K562 treated with DMSO at 1 percent for 48 hours (cell line): ENCODE measurements around the gene SDR39U1. TPM values are rescaled to one million over a fixed set of nuclear protein-coding genes. Genes with fewer than 3 reads are reported as not detected.

Experiments
- total RNA-seq: library from RNA; unstranded; fragments of 300-600 nt; gene quantifications from 2 replicates; pipeline ENCODE4 v1.2.3, GENCODE V29; 2022; ENCODE audit warnings: low replicate concordance; ENCODE audit errors: extremely low read depth

SDR39U1 gene, protein sequence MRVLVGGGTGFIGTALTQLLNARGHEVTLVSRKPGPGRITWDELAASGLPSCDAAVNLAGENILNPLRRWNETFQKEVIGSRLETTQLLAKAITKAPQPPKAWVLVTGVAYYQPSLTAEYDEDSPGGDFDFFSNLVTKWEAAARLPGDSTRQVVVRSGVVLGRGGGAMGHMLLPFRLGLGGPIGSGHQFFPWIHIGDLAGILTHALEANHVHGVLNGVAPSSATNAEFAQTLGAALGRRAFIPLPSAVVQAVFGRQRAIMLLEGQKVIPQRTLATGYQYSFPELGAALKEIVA
- total RNA-seq, result not detected in 2 replicates

DNA sequence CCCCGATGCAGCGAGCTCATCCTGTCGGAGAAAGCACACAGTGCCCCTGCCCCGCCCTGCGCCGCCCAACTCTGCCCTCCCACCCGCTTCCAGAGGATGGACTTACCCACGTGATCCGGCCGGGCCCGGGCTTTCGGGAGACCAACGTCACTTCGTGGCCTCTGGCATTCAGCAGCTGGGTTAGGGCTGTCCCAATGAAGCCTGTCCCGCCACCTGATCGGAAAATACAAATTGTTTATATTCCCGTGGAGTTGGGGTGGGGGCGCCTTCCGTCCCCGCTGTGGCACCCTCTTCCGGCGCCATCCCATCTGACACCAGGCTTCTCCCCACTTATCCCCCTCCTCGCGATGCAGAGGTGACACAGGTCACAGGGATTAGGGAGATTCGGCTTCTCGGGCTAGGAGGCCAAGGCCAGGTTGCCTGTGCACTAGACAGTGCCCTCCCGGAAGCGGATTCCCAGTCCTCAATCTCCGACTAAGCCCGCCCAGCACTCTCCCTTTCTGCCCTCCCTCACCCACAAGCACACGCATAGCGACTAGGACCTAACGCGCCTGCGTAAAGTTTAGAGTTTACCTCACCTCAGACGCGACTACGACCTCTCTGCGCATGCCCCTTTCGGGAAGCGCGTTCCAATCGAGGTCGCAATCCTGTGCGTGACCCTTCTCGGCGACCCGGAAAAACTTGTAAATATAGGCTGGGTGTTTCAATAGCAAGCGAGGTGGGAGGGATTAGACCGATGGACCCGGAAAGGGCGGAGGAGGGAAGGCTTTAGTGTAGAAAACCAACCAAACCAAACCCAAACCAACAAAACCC, at the start of gene SDR39U1:
Gene SDR39U1 (minus strand): TSS at position 537 of the 813 bp plus-strand sequence. CDS start 7 bp downstream, at position 530.

DNA sequence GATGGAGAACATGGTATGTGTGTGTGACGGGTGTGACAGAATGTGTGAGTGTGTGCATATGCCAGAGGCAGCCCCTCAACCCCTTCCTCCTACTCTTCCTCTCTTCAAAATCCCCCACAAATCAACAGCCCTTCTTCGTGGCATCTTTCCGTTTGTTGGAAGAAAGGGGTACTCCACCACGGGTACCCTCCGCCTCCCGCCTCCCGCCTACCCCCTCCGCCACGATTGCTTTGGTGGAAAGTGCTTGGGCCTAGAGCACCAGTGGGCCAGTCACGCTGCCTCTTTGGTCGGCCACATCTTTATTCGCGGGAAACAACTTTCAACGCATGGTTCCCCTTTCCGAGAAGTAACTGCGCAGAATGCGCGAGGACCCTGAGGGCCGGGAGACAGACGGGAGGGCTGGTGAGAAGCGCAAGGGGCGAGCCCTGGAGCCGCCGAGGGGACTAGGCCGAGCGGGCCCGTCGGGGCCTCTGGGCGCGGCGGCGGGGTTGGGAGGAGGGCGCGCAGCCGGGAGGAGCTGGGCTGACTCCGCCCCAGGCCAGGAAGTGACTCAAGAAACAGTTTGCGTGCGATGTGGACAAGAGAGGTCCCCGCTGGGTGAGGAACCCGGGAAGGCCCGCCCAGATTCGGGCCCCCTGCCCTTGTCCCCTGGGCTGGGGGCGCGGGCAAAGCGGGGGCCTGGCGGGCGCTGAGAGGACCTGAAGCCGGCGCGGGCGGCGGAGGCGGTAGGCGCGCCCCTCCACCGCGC, 13.0 kb downstream of the SDR39U1 start, which contains the start of the genes CBLN3 and KHNYN:
Gene CBLN3 (minus strand): TSS at position 274 of the 748 bp plus-strand sequence. CDS start 614 bp downstream, outside the sequence.
Gene KHNYN (plus strand): TSS at position 560 of the 748 bp plus-strand sequence. CDS start 777 bp downstream, outside the sequence.

GRCh38 chr14:24398653-24399446, 43.7 kb downstream of the SDR39U1 start, which contains the start of gene NYNRIN:
TSS of gene NYNRIN (plus strand) at chr14:24399003. CDS start at chr14:24399247, 244 bp downstream.

Other genes with a start within 250 kb of the SDR39U1 start
- not detected in 2 replicates for gene TM9SF1, start 247.3 kb downstream of the SDR39U1 start, total RNA-seq
- not detected in 2 replicates for gene TSSK4, start 237.1 kb downstream of the SDR39U1 start, total RNA-seq
- not detected in 2 replicates for gene CHMP4A, start 229.3 kb downstream of the SDR39U1 start, total RNA-seq
- not detected in 2 replicates for gene MDP1, start 226.7 kb downstream of the SDR39U1 start, total RNA-seq
- gene NEDD8, start 210.4 kb downstream of the SDR39U1 start, total RNA-seq, result not detected in 2 replicates
- gene GMPR2, start 209.8 kb downstream of the SDR39U1 start, total RNA-seq, result not detected in 2 replicates
- not detected in 2 replicates for gene TINF2, start 200.2 kb downstream of the SDR39U1 start, total RNA-seq
- gene TGM1, start 179.6 kb downstream of the SDR39U1 start, total RNA-seq, result not detected in 2 replicates
- not detected in 2 replicates for gene RABGGTA, start 171.2 kb downstream of the SDR39U1 start, total RNA-seq
- gene DHRS1, start 143.0 kb downstream of the SDR39U1 start, total RNA-seq, result not detected in 2 replicates
- gene NOP9, start 142.9 kb downstream of the SDR39U1 start, total RNA-seq, result not detected in 2 replicates
- not detected in 2 replicates for gene CIDEB, start 134.8 kb downstream of the SDR39U1 start, total RNA-seq
- not detected in 2 replicates for gene LTB4R2, start 132.6 kb downstream of the SDR39U1 start, total RNA-seq
- gene LTB4R, start 131.3 kb downstream of the SDR39U1 start, total RNA-seq, result not detected in 2 replicates
- not detected in 2 replicates for gene ADCY4, start 107.7 kb downstream of the SDR39U1 start, total RNA-seq
- not detected in 2 replicates for gene RIPK3, start 102.8 kb downstream of the SDR39U1 start, total RNA-seq
- not detected in 2 replicates for gene NFATC4, start 74.6 kb downstream of the SDR39U1 start, total RNA-seq
- not detected in 2 replicates for gene NYNRIN, start 43.8 kb downstream of the SDR39U1 start, total RNA-seq
- not detected in 2 replicates for gene CBLN3, start 13.1 kb downstream of the SDR39U1 start, total RNA-seq
- gene KHNYN, start 12.8 kb downstream of the SDR39U1 start, total RNA-seq, result 69.1 TPM in 1 of 2 replicates, not detected in the other
- not detected in 2 replicates for gene CMA1, start 65.5 kb upstream of the SDR39U1 start, total RNA-seq
- not detected in 2 replicates for gene CTSG, start 133.5 kb upstream of the SDR39U1 start, total RNA-seq
- gene GZMH, start 166.9 kb upstream of the SDR39U1 start, total RNA-seq, result not detected in 2 replicates
- not detected in 2 replicates for gene GZMB, start 191.4 kb upstream of the SDR39U1 start, total RNA-seq